ENCODE data around the gene XIST.
"Not testable (repeated sequence)": the region's sequence is repeated elsewhere in the genome, so short reads cannot be mapped to it uniquely, and the experiment has no call there.

The XIST gene

DNA sequence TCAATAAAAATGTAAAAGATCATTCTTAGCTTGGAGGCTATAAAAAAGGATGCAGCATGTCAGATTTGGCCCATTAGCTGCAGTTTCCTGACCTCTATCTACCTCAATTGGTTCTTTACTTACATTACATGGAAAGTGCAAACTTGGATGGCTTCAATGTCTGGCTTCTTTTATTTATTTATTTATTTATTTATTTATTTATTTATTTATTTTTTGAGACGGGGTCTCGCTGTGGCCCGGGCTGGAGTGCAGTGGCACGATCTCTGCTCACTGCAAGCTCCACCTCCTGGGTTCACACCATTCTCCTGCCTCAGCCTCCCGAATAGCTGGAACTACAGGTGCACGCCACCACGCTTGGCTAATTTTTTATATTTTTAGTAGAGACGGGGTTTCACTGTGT is 60.0 kb downstream of the XIST start:
- FAIRE-seq, result not testable (repeated sequence)

DNA sequence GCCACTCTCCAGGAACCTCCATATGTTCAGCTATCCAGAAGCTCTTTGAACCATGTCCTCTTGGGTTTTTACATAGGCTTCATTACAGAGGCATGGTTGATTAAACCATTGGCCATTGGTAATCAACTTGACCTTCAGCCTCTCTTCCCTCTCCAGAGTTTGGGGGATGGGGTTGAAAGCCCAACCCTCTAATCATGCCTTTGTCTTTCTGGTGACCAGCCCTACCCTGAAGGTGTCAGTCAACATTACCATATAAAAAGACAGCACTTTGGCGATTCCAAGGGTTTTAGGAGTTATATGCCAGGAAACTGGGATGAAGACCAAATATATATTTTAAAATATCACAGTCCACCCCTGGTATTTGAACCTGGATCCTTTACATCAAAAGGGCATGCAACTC is 67.0 kb downstream of the XIST start:
- no peak for FAIRE-seq
